GM12865 (cell line): ENCODE measurements around the gene UXT.
A peak's percentile ranks its signal among the peaks of the same experiment; 100 is the strongest.

Experiments
- DNase-seq: peaks from one replicate; pipeline ENCODE4 v3.0.0; 2010; ENCODE audit warnings: low read depth
- H3K4me3 ChIP-seq: 2 replicates; pipeline ENCODE4 v1.5.1; 2011; ENCODE audit warnings: mild to moderate bottlenecking, low read depth, low read length, control low read depth
- CTCF ChIP-seq: IDR thresholded peaks from 2 replicates; pipeline ENCODE4 v1.5.1; 2011; ENCODE audit warnings: low read length, control low read depth, low read depth, inconsistent platforms; ENCODE audit not compliant: insufficient read depth; ENCODE audit errors: missing control alignments

UXT gene

GRCh38 chrX:47658684-47659420 is at the start of gene UXT:
Gene UXT (minus strand): TSS chrX:47659180. CDS start chrX:47658927, 253 bp downstream.
- no peak for TF ChIP-seq CTCF
- DNase-seq = peak; percentile 97

GRCh38 chrX:47707031-47707780 is 48.2 kb upstream of the UXT start:
- DNase-seq = no peak
- no peak for TF ChIP-seq CTCF
- H3K4me3 ChIP-seq = no peak overlapping the region

More at GRCh38 chrX:47658684-47659420, at the start of gene UXT:
- peak within 1 kb of the TSS; percentile 78 for H3K4me3 ChIP-seq

GRCh38 chrX:47706575-47706974 is 47.6 kb upstream of the UXT start:
- no peak for DNase-seq
- TF ChIP-seq CTCF = no peak
- no peak overlapping the region for H3K4me3 ChIP-seq

GRCh38 chrX:47704736-47705135 is 45.8 kb upstream of the UXT start:
- no peak for DNase-seq
- TF ChIP-seq CTCF = no peak
- no peak overlapping the region for H3K4me3 ChIP-seq

GRCh38 chrX:47697181-47697580 is 38.2 kb upstream of the UXT start:
- DNase-seq = no peak
- no peak overlapping the region for H3K4me3 ChIP-seq
- no peak for TF ChIP-seq CTCF

- no peak for DNase-seq
- no peak for TF ChIP-seq CTCF
- H3K4me3 ChIP-seq = no peak overlapping the region
Measured at GRCh38 chrX:47690175-47690574, 31.2 kb upstream of the UXT start.
